Measurements from ENCODE around the gene CFAP100.

- no peak for TF ChIP-seq POLR2A (IDR thresholded peaks at IDR 0.05; ENCODE audit: low read depth, low read length)
- no peak for TF ChIP-seq MAFK (IDR thresholded peaks at IDR 0.05; ENCODE audit: low read depth, low read length)
- TF ChIP-seq CTCF (conservative IDR thresholded peaks at IDR 0.05; ENCODE audit: low read depth, low read length): no peak
- TF ChIP-seq, protein P1, sequence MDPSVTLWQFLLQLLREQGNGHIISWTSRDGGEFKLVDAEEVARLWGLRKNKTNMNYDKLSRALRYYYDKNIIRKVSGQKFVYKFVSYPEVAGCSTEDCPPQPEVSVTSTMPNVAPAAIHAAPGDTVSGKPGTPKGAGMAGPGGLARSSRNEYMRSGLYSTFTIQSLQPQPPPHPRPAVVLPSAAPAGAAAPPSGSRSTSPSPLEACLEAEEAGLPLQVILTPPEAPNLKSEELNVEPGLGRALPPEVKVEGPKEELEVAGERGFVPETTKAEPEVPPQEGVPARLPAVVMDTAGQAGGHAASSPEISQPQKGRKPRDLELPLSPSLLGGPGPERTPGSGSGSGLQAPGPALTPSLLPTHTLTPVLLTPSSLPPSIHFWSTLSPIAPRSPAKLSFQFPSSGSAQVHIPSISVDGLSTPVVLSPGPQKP (IDR thresholded peaks at IDR 0.05; ENCODE audit: borderline replicate concordance, low read depth, low read length): no peak
- no peak for TF ChIP-seq RAD21 (IDR thresholded peaks at IDR 0.05; ENCODE audit: low read length)
- TF ChIP-seq FOS (IDR thresholded peaks at IDR 0.05; ENCODE audit: low read depth, low read length): no peak
Measured at GRCh38 chr3:126370606-126371005, 24.1 kb upstream of the CFAP100 start.
